ENCODE data around the gene ITM2C. TPM values are rescaled to one million over a fixed set of nuclear protein-coding genes. Genes with fewer than 3 reads are reported as not detected.

Gene ITM2C
- total and polyA plus RNA-seq, 2 of the 13 experiments (the other 11 are each of a cell fraction or from before 2014, with no cell fraction given), result 70.5 to 270 TPM

DNA sequence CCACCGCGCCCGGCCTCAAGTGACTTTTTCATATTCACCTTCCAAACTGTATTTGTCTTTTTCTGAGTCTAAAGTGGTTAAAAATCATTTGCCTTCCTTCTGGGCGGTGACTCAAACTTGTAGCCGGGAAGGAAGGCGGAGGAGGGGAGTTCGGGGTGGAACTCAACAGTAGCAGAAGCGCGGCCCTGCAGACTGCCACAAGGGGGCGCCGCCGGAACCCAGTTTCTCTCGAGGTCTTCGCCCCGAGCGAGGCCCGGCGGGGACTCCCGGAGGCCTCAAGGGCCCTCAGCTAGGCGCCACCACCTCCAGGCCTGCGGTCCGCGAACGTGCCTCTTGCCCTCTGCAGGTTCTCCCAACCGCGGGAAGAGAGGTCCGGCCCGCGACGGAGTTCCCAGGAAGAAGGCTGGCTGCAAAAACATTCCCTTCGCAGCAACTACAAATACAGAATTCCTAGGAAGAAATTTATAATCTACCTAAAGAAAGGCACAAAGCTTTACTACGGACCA is 16.8 kb upstream of the ITM2C start (continued):
- TF ChIP-seq MAZ (IDR thresholded peaks at IDR 0.05; ENCODE audit: borderline replicate concordance, low read depth, low read length) (no peak), MAZ (CRISPR knock-in tag; IDR thresholded peaks at IDR 0.05; ENCODE audit: low read depth) (peak; percentile 55; the same call in 1 of the 2 replicates), ZBTB7B (CRISPR knock-in tag; IDR thresholded peaks at IDR 0.05) (peak; percentile 31; the same call in 1 of the 2 replicates), RARA (CRISPR knock-in tag; IDR thresholded peaks at IDR 0.05) (0 out of 2 replicates have a peak, but pooled peaks have one; percentile 10), MAFG (CRISPR knock-in tag; IDR thresholded peaks at IDR 0.05) (no peak), KLF12 (CRISPR knock-in tag; IDR thresholded peaks at IDR 0.05; ENCODE audit: borderline replicate concordance) (peak; percentile 77; the same call in 1 of the 2 replicates), NFIB (CRISPR knock-in tag; IDR thresholded peaks at IDR 0.05; ENCODE audit: borderline replicate concordance) (no peak), MZF1 (CRISPR knock-in tag; IDR thresholded peaks at IDR 0.05; ENCODE audit: borderline replicate concordance) (no peak), SRSF9 (IDR thresholded peaks at IDR 0.05; ENCODE audit: borderline replicate concordance, insufficient read depth, low read depth, low read length, poor library complexity, severe bottlenecking) (no peak), EEA1 (CRISPR knock-in tag; IDR thresholded peaks at IDR 0.05; ENCODE audit: borderline replicate concordance) (no peak), ZNF446 (CRISPR knock-in tag; IDR thresholded peaks at IDR 0.05) (no peak), ZNF205 (CRISPR knock-in tag; IDR thresholded peaks at IDR 0.05) (peak; percentile 20; the same call in 1 of the 2 replicates), SAP130 (CRISPR knock-in tag; IDR thresholded peaks at IDR 0.05; ENCODE audit: low read depth) (0 out of 2 replicates have a peak, but pooled peaks have one; percentile 20), ELF3 (CRISPR knock-in tag; IDR thresholded peaks at IDR 0.05) (peak; percentile 69), ZNF556 (CRISPR knock-in tag; IDR thresholded peaks at IDR 0.05; ENCODE audit: borderline replicate concordance) (peak; percentile 59; the same call in 1 of the 2 replicates)
- TF ChIP-seq, protein P1, sequence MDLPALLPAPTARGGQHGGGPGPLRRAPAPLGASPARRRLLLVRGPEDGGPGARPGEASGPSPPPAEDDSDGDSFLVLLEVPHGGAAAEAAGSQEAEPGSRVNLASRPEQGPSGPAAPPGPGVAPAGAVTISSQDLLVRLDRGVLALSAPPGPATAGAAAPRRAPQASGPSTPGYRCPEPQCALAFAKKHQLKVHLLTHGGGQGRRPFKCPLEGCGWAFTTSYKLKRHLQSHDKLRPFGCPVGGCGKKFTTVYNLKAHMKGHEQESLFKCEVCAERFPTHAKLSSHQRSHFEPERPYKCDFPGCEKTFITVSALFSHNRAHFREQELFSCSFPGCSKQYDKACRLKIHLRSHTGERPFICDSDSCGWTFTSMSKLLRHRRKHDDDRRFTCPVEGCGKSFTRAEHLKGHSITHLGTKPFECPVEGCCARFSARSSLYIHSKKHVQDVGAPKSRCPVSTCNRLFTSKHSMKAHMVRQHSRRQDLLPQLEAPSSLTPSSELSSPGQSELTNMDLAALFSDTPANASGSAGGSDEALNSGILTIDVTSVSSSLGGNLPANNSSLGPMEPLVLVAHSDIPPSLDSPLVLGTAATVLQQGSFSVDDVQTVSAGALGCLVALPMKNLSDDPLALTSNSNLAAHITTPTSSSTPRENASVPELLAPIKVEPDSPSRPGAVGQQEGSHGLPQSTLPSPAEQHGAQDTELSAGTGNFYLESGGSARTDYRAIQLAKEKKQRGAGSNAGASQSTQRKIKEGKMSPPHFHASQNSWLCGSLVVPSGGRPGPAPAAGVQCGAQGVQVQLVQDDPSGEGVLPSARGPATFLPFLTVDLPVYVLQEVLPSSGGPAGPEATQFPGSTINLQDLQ (CRISPR knock-in tag; IDR thresholded peaks at IDR 0.05), result no peak
- TF ChIP-seq, protein P2, sequence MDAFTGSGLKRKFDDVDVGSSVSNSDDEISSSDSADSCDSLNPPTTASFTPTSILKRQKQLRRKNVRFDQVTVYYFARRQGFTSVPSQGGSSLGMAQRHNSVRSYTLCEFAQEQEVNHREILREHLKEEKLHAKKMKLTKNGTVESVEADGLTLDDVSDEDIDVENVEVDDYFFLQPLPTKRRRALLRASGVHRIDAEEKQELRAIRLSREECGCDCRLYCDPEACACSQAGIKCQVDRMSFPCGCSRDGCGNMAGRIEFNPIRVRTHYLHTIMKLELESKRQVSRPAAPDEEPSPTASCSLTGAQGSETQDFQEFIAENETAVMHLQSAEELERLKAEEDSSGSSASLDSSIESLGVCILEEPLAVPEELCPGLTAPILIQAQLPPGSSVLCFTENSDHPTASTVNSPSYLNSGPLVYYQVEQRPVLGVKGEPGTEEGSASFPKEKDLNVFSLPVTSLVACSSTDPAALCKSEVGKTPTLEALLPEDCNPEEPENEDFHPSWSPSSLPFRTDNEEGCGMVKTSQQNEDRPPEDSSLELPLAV (CRISPR knock-in tag; conservative IDR thresholded peaks at IDR 0.05; ENCODE audit: low read depth), result no peak
- TF ChIP-seq, protein P3, sequence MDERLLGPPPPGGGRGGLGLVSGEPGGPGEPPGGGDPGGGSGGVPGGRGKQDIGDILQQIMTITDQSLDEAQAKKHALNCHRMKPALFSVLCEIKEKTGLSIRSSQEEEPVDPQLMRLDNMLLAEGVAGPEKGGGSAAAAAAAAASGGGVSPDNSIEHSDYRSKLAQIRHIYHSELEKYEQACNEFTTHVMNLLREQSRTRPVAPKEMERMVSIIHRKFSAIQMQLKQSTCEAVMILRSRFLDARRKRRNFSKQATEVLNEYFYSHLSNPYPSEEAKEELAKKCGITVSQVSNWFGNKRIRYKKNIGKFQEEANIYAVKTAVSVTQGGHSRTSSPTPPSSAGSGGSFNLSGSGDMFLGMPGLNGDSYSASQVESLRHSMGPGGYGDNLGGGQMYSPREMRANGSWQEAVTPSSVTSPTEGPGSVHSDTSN (CRISPR knock-in tag; IDR thresholded peaks at IDR 0.05), result no peak
- TF ChIP-seq, protein P4, sequence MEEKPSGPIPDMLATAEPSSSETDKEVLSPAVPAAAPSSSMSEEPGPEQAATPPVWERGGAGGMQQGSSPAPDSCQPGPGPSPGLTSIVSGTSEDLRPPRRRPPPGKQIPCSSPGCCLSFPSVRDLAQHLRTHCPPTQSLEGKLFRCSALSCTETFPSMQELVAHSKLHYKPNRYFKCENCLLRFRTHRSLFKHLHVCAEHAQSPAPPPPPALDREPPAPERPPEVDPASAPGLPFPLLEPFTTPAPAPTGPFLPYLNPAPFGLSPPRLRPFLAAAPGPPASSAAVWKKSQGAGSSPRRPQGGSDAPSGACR (CRISPR knock-in tag; IDR thresholded peaks at IDR 0.05), result no peak
- TF ChIP-seq, protein P5, sequence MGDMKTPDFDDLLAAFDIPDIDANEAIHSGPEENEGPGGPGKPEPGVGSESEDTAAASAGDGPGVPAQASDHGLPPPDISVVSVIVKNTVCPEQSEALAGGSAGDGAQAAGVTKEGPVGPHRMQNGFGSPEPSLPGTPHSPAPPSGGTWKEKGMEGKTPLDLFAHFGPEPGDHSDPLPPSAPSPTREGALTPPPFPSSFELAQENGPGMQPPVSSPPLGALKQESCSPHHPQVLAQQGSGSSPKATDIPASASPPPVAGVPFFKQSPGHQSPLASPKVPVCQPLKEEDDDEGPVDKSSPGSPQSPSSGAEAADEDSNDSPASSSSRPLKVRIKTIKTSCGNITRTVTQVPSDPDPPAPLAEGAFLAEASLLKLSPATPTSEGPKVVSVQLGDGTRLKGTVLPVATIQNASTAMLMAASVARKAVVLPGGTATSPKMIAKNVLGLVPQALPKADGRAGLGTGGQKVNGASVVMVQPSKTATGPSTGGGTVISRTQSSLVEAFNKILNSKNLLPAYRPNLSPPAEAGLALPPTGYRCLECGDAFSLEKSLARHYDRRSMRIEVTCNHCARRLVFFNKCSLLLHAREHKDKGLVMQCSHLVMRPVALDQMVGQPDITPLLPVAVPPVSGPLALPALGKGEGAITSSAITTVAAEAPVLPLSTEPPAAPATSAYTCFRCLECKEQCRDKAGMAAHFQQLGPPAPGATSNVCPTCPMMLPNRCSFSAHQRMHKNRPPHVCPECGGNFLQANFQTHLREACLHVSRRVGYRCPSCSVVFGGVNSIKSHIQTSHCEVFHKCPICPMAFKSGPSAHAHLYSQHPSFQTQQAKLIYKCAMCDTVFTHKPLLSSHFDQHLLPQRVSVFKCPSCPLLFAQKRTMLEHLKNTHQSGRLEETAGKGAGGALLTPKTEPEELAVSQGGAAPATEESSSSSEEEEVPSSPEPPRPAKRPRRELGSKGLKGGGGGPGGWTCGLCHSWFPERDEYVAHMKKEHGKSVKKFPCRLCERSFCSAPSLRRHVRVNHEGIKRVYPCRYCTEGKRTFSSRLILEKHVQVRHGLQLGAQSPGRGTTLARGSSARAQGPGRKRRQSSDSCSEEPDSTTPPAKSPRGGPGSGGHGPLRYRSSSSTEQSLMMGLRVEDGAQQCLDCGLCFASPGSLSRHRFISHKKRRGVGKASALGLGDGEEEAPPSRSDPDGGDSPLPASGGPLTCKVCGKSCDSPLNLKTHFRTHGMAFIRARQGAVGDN (CRISPR knock-in tag; IDR thresholded peaks at IDR 0.05), result peak; percentile 87
